SK-N-SH (cell line): ENCODE data around the gene NPW.

Experiments used
- CTCF ChIP-seq: fragments of 200-600 bp; sonication (generic); IDR thresholded peaks from 2 replicates; pipeline ENCODE4 v1.6.1; 2017; ENCODE audit warnings: antibody characterized with exemption, mild to moderate bottlenecking, moderate library complexity
- GABPA ChIP-seq: IDR thresholded peaks from 2 replicates; pipeline ENCODE4 v1.4.0; 2012; ENCODE audit warnings: low read depth, mild to moderate bottlenecking
- JUND ChIP-seq: IDR thresholded peaks from 2 replicates; pipeline ENCODE4 v1.4.0; 2012
- POLR2AphosphoS5 ChIP-seq: IDR thresholded peaks from 2 replicates; pipeline ENCODE4 v1.6.1; 2012; ENCODE audit warnings: low read depth, low read length
- TEAD4 ChIP-seq: IDR thresholded peaks from 2 replicates; pipeline ENCODE4 v1.4.0; 2012; ENCODE audit warnings: mild to moderate bottlenecking, borderline replicate concordance; ENCODE audit not compliant: insufficient read depth
- USF1 ChIP-seq: IDR thresholded peaks from 2 replicates; pipeline ENCODE4 v1.4.0; 2012; ENCODE audit warnings: low read depth, borderline replicate concordance

DNA sequence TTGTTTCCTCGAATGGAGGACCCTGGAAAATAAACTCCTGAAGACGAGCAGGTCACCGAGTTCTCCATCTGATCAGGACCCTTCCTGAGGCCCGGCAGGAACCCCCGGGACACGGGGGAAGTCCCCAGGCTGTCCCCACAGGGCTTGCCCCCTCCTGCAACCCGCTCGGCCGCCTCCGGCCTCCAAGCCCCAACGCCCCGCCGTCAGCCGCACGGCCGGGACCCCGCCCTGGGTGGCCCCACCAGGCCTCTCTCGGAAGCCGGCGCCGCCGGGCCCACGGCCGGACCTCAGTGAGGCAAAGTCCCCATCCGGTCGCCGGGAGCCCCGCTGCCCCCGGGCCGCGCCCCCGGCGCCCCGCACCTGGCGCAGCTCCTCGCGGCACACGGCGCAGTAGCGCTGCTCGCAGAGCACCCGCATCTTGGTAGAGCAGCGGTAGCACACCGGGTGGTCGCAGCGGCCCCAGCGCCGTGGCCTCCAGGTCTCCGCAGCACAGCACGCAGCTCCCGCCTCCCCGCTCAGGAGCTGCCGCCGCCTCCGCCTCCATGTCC lies 10.3 kb upstream of the NPW start:
- TF ChIP-seq POLR2AphosphoS5 = no peak
- no peak for TF ChIP-seq GABPA
- TF ChIP-seq CTCF = no peak
- no peak for TF ChIP-seq USF1
- no peak for TF ChIP-seq JUND
- TF ChIP-seq TEAD4 = no peak
